GM21723 (cell line): ENCODE data around the gene FAAP20.

Source experiments
- ATAC-seq: cut with Tn5 transposase; IDR thresholded peaks from one replicate; pipeline ENCODE4 v1.9.1; 2021; ENCODE audit warnings: mild to moderate bottlenecking, moderate library complexity; ENCODE audit not compliant: unreplicated experiment

FAAP20 gene

DNA sequence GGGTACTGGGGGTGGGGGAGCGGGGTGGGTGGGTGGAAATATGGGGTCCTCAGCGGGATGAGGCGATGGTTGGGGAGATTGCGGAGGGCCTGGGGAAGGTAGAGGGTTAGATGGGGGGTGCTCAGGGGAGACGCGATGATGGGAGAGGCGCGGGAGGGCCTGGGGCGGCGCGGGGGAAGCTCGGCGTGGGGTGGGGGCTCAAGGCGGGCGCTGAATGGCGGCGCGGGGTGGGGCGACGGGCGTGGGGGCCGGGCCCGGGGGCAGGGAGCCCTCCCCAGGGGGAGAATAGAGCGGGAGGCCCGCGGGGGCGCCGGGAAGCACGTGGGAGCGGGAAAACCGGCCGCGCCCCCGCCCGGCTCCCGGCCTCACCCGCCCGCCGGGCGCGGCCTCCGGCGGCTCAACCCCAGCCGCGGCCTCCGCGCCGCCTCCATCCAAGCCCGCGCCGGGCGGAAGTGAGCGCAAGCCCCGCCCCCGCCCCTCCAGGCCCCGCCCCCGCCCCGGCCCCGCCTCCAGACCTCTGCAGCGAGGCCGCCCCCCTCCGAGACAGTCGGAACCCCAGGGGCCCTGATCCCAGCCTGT lies at the start of gene FAAP20:
FAAP20 (minus strand) TSS at position 454 of the 579 bp plus-strand sequence; CDS start at position 431, 23 bp downstream.
- peak; percentile 44 for ATAC-seq

- ATAC-seq, result no peak
These were observed 48.5 kb upstream of the FAAP20 start for GRCh38 chr1:2242814-2243725.

DNA sequence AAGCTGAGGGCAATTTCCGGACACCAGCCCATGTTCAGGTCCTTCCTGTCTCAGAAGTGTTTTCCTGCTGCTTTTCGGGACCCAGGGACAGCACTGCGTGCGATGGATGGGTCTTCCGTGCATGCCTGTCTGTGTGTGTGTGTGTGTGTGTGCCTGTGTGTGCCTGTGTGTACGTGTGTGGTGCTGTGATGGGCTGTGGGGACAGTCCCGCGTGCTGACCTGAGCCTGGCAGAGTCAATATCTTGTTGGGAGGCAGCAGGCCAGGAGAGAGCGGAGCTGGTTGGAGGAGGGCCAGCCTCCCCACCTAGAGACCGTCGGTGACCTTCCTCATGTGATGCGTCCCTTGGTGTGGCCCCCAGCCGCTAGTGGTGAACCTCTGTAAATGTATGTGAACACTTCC lies 47.2 kb upstream of the FAAP20 start:
- ATAC-seq, result no peak

- no peak for ATAC-seq
These were observed 45.9 kb upstream of the FAAP20 start for GRCh38 chr1:2240270-2241156.

GRCh38 chr1:2239384-2239985 lies 44.9 kb upstream of the FAAP20 start:
- ATAC-seq, result no peak

- no peak for ATAC-seq
These were observed 44.4 kb upstream of the FAAP20 start for GRCh38 chr1:2239013-2239370.

GRCh38 chr1:2238361-2239012 lies 43.9 kb upstream of the FAAP20 start:
- no peak for ATAC-seq

DNA sequence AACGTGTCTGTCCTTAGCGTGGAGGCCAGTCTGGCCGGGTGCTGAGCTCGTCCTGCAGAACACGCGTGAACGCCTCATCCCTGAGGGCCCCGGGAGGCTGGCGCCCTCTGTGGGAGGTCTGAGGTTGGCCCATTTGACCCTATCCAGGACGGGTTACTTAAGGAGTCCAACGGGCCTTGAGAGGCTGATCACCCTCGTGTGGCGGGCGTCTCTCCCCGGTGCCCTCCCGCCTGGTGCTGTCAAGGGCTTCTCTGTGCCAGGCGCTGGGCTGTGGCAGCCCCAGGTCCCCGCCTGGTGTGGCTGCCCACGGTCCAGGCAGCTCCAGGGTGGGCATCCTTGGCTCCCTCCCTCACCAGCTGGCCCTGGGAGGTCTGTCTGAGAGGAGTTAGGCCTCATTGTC lies 43.2 kb upstream of the FAAP20 start:
- no peak for ATAC-seq

DNA sequence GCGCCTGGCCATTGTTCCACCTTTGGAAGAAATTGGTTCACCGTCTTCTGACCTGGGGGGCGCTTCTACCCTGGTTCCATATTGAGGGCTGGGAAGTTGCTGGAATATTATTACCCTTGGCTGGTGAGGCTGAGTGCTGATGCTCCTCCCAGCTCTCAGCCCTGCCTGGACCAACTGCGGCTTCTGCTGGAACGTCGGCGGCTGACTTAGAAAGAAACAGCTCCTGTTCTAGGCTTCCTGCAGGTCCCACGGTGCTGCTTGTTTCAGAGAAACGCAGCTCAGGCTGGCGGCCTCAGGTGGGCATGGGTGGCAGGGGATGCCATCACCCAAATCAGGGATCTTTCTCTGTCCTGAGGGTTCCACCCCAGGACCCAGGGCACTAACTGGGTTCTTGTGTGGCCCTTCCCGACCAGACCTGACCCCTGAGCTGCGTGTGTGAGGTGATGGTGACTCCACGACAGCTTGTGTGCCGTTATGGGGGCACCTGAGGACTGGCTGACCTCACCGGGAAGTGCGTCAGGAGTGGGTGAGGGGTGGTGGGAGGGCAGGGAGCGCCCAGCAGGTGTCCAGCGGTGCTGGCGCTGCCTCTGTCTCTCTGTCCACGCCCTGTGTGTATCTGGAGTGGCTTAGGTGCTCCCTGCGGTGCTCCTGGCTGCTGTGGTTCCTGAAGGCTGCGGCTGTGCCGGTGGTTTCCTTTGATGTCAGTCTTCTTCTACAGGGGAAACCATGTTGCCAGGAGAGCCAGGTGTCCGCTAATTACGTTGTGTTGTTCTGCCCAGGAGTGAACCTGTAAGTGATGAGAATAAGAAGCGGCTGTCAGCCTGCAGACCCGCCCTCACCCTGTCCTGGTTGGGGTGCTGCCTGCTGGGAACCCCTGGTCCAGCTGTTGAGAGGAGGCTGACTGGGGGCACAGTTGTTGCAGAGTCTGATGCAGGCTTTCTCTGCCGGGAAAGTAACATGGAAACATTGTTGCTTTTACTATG lies 42.4 kb upstream of the FAAP20 start:
- ATAC-seq, result no peak

DNA sequence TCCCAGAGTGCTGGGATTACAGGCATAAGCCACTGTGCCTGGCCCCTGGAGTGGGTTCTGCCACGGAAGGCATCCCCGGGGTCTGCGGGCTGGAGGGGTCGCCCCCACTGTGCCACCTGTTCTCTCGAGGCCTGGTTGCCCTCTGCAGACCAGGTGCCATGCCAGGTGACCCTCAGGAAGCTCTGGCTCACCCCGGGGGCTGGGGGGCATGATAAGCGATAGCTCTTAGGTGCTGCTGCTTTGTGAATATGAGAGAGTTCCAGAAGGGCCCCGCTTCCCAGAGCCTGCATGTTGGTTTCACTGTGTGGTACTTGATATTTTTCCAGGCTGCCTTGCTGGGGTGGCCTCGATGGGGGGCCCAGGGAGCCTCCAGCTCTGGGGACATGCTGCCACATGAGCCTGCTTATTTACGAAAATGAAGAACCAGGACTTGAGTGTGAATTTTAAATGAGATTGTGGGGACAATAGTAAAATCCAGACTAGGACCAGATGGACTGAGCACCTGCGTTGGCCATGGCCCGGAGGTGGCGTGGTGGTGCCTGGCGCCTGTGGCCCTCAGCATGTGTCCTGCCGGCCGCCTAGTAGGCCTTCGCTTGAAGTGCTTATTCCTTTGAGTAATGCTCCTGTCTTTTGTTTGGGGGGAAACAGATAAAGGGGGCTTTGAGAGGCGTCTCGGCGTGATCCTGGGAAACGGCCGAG lies 40.9 kb upstream of the FAAP20 start:
- no peak for ATAC-seq

DNA sequence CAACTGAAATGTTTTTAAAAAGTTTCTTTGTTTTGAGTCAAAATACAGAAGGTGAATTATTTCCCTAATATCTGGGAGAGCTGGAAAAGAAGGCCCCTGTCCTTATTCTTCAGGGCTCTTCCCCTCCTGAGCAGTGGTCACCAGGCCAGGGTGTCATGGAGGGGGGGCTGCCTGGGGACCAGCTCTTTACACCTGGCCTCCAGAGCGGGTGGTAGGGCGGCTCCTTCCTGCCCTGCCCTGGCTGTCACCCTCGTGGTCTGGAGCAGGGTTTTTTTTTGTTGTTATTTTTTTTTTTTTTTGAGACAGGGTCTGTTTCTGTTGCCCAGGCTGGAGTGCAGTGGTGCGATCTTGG lies 40.2 kb upstream of the FAAP20 start:
- ATAC-seq, result no peak

DNA sequence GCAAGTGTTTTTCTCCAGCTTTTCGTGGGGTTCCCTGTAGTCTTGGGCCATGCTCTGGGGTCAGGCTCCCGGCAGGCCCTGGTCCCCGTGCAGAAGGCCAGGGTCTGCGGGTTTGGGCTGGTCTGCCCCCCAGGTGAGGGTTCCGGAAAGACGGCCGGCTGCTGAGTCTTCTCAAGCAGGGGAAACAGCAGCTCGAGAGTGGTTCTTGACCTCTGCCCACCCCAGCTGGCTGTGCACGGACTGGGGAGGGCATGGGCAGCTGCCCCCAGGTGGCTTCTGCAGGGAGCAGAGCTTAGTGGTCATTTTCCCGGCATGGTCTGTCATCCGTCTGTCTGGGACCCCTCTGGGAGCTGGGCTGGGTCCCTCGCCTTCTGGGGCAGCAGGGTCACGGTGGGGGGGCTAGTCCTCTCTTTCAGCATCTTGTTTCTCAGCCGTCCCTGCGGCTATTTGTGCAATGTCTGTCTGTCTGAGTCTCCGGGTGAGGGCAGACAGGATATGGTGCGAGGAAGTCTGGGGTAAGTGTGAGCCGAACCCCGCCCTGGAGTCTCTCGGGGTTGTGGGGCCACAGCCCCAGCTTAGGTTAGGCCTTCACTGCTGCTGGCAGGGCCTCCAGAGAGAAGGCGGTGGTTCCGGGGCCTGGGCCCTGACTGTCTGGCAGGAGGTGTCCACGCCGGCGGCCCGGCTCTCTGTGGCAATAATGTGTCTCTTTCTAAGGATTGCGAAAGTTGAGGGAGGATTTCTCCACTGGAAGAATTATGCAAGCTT lies 39.6 kb upstream of the FAAP20 start:
- no peak for ATAC-seq

- no peak for ATAC-seq
These were observed 38.9 kb upstream of the FAAP20 start for GRCh38 chr1:2233468-2233867.

DNA sequence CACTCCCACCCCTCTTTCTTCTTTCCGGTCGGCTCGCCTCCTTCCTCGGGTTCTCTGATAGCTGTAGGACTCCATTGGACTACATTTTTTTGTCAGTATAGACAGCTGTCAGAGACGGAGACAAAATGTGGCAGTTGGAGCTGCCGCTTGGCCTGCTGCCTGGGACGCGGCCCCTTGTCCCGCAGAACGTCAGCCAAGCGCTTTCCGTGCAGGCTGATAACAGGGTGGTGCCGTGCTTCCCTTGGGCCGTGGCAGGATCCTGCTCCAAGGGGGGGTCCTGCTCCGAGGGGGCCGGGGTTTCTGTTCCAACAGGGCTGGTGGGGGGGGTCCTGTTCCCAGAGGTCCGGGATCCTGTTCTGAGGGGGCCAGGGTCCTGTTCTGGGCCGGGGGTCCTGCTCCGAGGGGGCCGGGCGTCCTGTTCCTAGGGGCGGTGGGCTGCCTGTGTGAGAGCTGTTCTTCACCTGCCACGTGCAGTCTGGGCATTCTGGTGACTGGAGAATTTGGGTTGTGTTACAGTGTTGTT lies 38.4 kb upstream of the FAAP20 start:
- ATAC-seq, result no peak

- no peak for ATAC-seq
These were observed 37.8 kb upstream of the FAAP20 start for GRCh38 chr1:2232255-2232915.

DNA sequence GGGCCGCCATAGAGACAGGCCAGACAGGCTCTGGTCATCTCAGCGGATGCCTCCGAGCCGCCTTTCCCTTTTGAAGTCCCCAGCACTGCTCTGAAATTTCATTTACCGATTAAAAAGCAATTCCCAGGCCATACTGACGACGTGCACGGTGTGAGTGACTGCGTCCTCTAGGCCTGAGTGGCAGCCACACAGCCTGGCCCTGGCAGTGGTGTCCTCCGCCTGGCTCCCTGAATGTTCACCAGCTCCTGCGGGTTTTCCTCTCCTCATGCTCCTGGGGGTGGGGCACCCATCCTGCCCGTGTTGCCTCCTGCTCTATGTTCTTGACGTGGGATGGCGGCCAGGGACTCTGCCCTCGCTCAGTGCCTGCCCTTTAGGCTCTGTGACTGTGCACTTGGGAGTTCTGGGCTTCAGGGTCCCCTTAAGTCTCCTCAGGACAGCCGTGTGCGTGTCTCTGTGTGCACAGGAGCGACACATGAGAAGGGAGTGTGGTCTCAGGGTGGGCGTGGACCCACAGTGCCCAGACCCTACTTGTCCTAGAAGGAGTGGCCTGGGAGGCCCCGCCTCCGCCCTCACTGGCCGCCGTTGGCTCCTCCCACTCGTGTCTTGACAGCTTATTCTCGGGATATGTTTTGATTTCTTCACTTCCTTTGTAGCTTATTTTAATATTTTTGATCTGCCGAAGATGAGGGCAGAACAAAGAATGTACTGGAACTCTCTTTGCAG lies 37.1 kb upstream of the FAAP20 start:
- ATAC-seq, result no peak
